ENCODE results near the gene LRSAM1. TPM values are rescaled to one million over a fixed set of nuclear protein-coding genes. Genes with fewer than 3 reads are reported as not detected.
A peak's percentile ranks its signal among the peaks of the same experiment; 100 is the strongest.

The LRSAM1 gene
- total and polyA plus RNA-seq, 9 of the 15 experiments (the other 6 are each of a cell fraction or from before 2014, with no cell fraction given) = 0.07 to 16.2 (median 4.7) TPM

- TF ChIP-seq PKNOX1 (IDR thresholded peaks at IDR 0.05) (peak; percentile 41; the same call in 1 of the 2 replicates), ZNF644 (tag; IDR thresholded peaks at IDR 0.05; ENCODE audit: low read depth) (no peak), CBX3 (IDR thresholded peaks at IDR 0.05; ENCODE audit: borderline replicate concordance in 1 of 2, low read length in 2 of 2) (peak in 1 of 2 experiments; percentile 36; a peak in 1 of 3 replicates), TEAD4 (IDR thresholded peaks at IDR 0.05; ENCODE audit: low read length) (peak; percentile 52), TEAD4 (CRISPR knock-in tag; IDR thresholded peaks at IDR 0.05; ENCODE audit: borderline replicate concordance) (no peak), BRF1 (IDR thresholded peaks at IDR 0.05; ENCODE audit: borderline replicate concordance, extremely low read depth, insufficient read length) (no peak), ZNF175 (CRISPR knock-in tag; IDR thresholded peaks at IDR 0.05; ENCODE audit: low read depth) (0 out of 2 replicates have a peak, but pooled peaks have one; percentile 11), RB1 (IDR thresholded peaks at IDR 0.05; ENCODE audit: low read depth) (peak; percentile 90), PHF8 (IDR thresholded peaks at IDR 0.05; ENCODE audit: borderline replicate concordance, low read length) (peak; percentile 99), TAF1 (IDR thresholded peaks at IDR 0.05; ENCODE audit: control insufficient read depth, extremely low read depth, insufficient read depth, low read length, severe bottlenecking) (peak; percentile 98)
- TF ChIP-seq, protein P1, sequence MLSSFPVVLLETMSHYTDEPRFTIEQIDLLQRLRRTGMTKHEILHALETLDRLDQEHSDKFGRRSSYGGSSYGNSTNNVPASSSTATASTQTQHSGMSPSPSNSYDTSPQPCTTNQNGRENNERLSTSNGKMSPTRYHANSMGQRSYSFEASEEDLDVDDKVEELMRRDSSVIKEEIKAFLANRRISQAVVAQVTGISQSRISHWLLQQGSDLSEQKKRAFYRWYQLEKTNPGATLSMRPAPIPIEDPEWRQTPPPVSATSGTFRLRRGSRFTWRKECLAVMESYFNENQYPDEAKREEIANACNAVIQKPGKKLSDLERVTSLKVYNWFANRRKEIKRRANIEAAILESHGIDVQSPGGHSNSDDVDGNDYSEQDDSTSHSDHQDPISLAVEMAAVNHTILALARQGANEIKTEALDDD (IDR thresholded peaks at IDR 0.05) = peak; percentile 86
- TF ChIP-seq, protein P2, sequence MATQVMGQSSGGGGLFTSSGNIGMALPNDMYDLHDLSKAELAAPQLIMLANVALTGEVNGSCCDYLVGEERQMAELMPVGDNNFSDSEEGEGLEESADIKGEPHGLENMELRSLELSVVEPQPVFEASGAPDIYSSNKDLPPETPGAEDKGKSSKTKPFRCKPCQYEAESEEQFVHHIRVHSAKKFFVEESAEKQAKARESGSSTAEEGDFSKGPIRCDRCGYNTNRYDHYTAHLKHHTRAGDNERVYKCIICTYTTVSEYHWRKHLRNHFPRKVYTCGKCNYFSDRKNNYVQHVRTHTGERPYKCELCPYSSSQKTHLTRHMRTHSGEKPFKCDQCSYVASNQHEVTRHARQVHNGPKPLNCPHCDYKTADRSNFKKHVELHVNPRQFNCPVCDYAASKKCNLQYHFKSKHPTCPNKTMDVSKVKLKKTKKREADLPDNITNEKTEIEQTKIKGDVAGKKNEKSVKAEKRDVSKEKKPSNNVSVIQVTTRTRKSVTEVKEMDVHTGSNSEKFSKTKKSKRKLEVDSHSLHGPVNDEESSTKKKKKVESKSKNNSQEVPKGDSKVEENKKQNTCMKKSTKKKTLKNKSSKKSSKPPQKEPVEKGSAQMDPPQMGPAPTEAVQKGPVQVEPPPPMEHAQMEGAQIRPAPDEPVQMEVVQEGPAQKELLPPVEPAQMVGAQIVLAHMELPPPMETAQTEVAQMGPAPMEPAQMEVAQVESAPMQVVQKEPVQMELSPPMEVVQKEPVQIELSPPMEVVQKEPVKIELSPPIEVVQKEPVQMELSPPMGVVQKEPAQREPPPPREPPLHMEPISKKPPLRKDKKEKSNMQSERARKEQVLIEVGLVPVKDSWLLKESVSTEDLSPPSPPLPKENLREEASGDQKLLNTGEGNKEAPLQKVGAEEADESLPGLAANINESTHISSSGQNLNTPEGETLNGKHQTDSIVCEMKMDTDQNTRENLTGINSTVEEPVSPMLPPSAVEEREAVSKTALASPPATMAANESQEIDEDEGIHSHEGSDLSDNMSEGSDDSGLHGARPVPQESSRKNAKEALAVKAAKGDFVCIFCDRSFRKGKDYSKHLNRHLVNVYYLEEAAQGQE (IDR thresholded peaks at IDR 0.05; ENCODE audit: borderline replicate concordance) = no peak
- TF ChIP-seq, protein P2 (CRISPR knock-in tag; IDR thresholded peaks at IDR 0.05; ENCODE audit: low read depth) = peak; percentile 57
- TF ChIP-seq, protein P3, sequence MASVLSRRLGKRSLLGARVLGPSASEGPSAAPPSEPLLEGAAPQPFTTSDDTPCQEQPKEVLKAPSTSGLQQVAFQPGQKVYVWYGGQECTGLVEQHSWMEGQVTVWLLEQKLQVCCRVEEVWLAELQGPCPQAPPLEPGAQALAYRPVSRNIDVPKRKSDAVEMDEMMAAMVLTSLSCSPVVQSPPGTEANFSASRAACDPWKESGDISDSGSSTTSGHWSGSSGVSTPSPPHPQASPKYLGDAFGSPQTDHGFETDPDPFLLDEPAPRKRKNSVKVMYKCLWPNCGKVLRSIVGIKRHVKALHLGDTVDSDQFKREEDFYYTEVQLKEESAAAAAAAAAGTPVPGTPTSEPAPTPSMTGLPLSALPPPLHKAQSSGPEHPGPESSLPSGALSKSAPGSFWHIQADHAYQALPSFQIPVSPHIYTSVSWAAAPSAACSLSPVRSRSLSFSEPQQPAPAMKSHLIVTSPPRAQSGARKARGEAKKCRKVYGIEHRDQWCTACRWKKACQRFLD (CRISPR knock-in tag; IDR thresholded peaks at IDR 0.05) = no peak; the same call in 1 of the 2 replicates
Measured at GRCh38 chr9:127450830-127451607, at the start of gene LRSAM1, which contains the start of gene RPL12 (continued).

All from K562 (cell line).